ENCODE data around the gene UBE2U.

The UBE2U gene

GRCh38 chr1:64172458-64172983, 30.9 kb upstream of the UBE2U start:
- Histone ChIP-seq H3K9ac (ENCODE audit: low read length in 2 of 2) (no peak overlapping the region), H3K9me3 (ENCODE audit: control insufficient read depth in 2 of 2, low read length in 2 of 2) (no peaks in the 10 kb centered on the region), H3K27me3 (ENCODE audit: control insufficient read depth in 1 of 2, insufficient read depth in 2 of 2, low read length in 2 of 2) (no peaks in the 10 kb centered on the region), H3K4me1 (ENCODE audit: control insufficient read depth, insufficient read depth, low read length) (peaks cover 2% of the 10 kb centered on the region), H3K27ac (ENCODE audit: low read length) (no peak overlapping the region), H3K4me3 (ENCODE audit: low read length in 2 of 2) (no peak overlapping the region), H3K36me3 (ENCODE audit: control insufficient read depth in 2 of 2, insufficient read depth in 2 of 2, low read length in 2 of 2) (peaks cover under 1 to 2% of the 10 kb centered on the region in 2 donors)

DNA sequence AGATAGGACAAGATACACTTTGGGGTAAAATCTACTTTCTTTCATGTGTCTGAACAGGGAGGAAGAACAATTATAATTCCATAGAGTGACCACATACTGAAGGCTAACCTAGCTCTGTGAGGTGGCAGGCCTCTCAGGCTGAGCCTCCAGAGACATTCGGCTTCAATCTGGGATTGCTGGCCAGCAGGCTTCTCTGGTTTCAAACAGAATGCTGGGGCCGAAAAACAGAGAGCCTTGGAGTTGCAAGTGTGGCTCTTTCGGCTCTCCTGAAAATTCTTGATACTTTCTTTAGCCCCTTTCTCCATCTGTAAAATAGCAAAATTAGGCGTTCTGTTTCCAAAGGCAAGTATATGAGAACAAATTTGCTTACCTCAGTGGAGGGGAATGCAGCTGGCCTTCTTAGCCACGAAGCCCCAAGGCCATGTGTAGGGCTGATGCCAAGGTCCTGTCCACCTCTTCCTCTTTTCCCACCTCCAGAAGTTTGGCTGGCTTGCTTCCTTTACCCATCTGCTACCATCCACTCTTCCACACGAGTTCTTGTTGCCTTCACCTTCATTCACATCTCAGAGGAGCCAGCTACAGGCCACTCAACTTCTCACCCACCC, 30.0 kb upstream of the UBE2U start:
- H3K4me1 ChIP-seq (ENCODE audit: control insufficient read depth, insufficient read depth, low read length): peaks cover 2% of the 10 kb centered on the region
- H3K9ac ChIP-seq (ENCODE audit: low read length in 2 of 2): no peak overlapping the region
- H3K9me3 ChIP-seq (ENCODE audit: control insufficient read depth in 2 of 2, low read length in 2 of 2): no peaks in the 10 kb centered on the region
- H3K27me3 ChIP-seq (ENCODE audit: control insufficient read depth in 1 of 2, insufficient read depth in 2 of 2, low read length in 2 of 2): no peaks in the 10 kb centered on the region
- H3K4me3 ChIP-seq (ENCODE audit: low read length in 2 of 2): peak overlapping the region in 1 of 2 donors; percentile 1
- peaks cover 5 to 10% of the 10 kb centered on the region in 2 donors for H3K36me3 ChIP-seq (ENCODE audit: control insufficient read depth in 2 of 2, insufficient read depth in 2 of 2, low read length in 2 of 2)
- H3K27ac ChIP-seq (ENCODE audit: low read length): no peak overlapping the region

GRCh38 chr1:64175639-64176038, 27.8 kb upstream of the UBE2U start:
- no peaks in the 10 kb centered on the region for H3K9me3 ChIP-seq (ENCODE audit: control insufficient read depth in 2 of 2, low read length in 2 of 2)
- H3K27me3 ChIP-seq (ENCODE audit: control insufficient read depth in 1 of 2, insufficient read depth in 2 of 2, low read length in 2 of 2): no peaks in the 10 kb centered on the region
- H3K36me3 ChIP-seq (ENCODE audit: control insufficient read depth in 2 of 2, insufficient read depth in 2 of 2, low read length in 2 of 2): peaks cover 5 to 13% of the 10 kb centered on the region in 2 donors
- no peak overlapping the region for H3K9ac ChIP-seq (ENCODE audit: low read length in 2 of 2)
- H3K4me3 ChIP-seq (ENCODE audit: low read length in 2 of 2): no peak overlapping the region
- H3K27ac ChIP-seq (ENCODE audit: low read length): no peak overlapping the region
- peaks cover 2% of the 10 kb centered on the region for H3K4me1 ChIP-seq (ENCODE audit: control insufficient read depth, insufficient read depth, low read length)

DNA sequence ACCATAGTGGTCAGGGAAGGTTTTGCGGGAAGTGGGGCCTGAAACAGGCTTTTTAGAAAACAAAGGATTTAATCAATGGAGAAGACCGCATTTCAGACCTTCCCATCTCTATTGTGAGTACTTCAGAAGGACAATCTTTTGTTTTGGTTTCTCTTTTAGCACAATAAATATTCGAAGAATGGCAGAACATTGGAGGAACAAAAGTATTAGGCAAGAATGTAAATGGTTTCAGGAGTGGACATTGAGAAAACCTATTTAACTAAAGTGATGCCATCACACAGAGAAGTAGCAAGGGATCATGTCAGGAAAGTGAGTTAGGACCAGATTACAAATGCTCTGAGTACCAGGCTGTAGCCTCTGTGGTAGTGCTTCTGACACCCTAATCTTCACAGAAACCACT, 26.8 kb upstream of the UBE2U start:
- Histone ChIP-seq H3K9me3 (ENCODE audit: control insufficient read depth in 2 of 2, low read length in 2 of 2) (no peaks in the 10 kb centered on the region), H3K9ac (ENCODE audit: low read length in 2 of 2) (no peak overlapping the region), H3K27me3 (ENCODE audit: control insufficient read depth in 1 of 2, insufficient read depth in 2 of 2, low read length in 2 of 2) (no peaks in the 10 kb centered on the region)

DNA sequence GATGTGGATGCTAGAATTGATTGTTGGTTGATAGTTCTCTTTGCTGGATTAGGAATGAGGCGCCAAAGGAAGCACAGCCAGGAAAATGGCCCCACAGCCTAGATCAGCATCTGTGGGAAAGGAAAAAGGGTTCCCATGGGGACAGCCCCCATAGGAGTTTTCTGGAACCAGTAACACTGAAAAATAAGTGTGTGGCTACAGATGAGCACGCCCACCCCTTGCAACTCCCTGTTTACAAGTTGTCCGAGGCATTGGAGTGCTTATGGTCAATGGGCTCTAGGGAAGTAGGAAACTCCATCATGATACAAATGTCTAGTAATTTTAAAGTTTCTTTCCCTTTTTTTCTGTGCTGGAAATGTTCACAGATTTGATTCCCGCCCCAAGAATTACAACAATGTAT, 23.8 kb upstream of the UBE2U start:
- Histone ChIP-seq H3K27ac (ENCODE audit: low read length) (no peak overlapping the region), H3K9me3 (ENCODE audit: control insufficient read depth in 2 of 2, low read length in 2 of 2) (no peaks in the 10 kb centered on the region), H3K4me3 (ENCODE audit: low read length in 2 of 2) (no peak overlapping the region)

More for the DNA sequence above, 26.8 kb upstream of the UBE2U start:
- no peak overlapping the region for H3K4me3 ChIP-seq (ENCODE audit: low read length in 2 of 2)
- no peak overlapping the region for H3K27ac ChIP-seq (ENCODE audit: low read length)
- peaks cover 5 to 13% of the 10 kb centered on the region in 2 donors for H3K36me3 ChIP-seq (ENCODE audit: control insufficient read depth in 2 of 2, insufficient read depth in 2 of 2, low read length in 2 of 2)
- peaks cover 2% of the 10 kb centered on the region for H3K4me1 ChIP-seq (ENCODE audit: control insufficient read depth, insufficient read depth, low read length)

GRCh38 chr1:64182207-64182606, 21.2 kb upstream of the UBE2U start:
- H3K36me3 ChIP-seq (ENCODE audit: control insufficient read depth in 2 of 2, insufficient read depth in 2 of 2, low read length in 2 of 2): peaks cover 5 to 13% of the 10 kb centered on the region in 2 donors
- H3K4me3 ChIP-seq (ENCODE audit: low read length in 2 of 2): no peak overlapping the region
- no peaks in the 10 kb centered on the region for H3K9me3 ChIP-seq (ENCODE audit: control insufficient read depth in 2 of 2, low read length in 2 of 2)
- H3K4me1 ChIP-seq (ENCODE audit: control insufficient read depth, insufficient read depth, low read length): no peaks in the 10 kb centered on the region
- H3K9ac ChIP-seq (ENCODE audit: low read length in 2 of 2): no peak overlapping the region
- H3K27me3 ChIP-seq (ENCODE audit: control insufficient read depth in 1 of 2, insufficient read depth in 2 of 2, low read length in 2 of 2): no peaks in the 10 kb centered on the region
- no peak overlapping the region for H3K27ac ChIP-seq (ENCODE audit: low read length)

More for the DNA sequence above, 23.8 kb upstream of the UBE2U start:
- H3K27me3 ChIP-seq (ENCODE audit: control insufficient read depth in 1 of 2, insufficient read depth in 2 of 2, low read length in 2 of 2): no peaks in the 10 kb centered on the region
- no peak overlapping the region for H3K9ac ChIP-seq (ENCODE audit: low read length in 2 of 2)
- H3K4me1 ChIP-seq (ENCODE audit: control insufficient read depth, insufficient read depth, low read length): no peaks in the 10 kb centered on the region
- peaks cover 5 to 13% of the 10 kb centered on the region in 2 donors for H3K36me3 ChIP-seq (ENCODE audit: control insufficient read depth in 2 of 2, insufficient read depth in 2 of 2, low read length in 2 of 2)

DNA sequence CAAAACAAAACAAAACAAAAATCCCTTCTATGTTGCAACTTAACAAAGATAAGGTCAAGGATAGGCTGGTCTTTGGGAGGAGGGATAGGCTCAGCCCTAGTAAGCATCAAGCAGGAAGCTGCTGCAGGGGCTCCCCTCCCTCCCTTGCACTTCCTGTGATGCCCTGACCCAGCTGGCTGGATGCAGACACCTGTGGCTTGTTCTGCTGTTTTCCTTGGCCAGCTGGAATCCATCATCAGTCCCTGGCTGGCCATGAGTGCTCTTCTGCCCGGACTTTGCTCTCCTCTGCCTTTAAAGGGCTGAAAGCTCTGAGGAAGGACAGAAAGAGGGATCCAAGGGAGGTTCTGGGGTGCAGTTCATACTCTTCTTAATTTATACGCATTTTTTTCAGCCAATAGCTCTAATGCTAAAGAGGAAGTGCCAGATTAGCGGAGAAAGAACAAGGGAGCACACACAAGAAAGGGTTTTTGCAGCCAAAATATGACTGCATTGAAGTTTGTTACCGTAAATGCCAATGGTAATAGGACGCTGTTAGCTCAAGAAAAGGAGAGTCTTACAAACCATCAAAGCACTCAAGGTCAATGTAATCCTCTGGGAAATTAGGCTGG, 19.9 kb upstream of the UBE2U start:
- Histone ChIP-seq H3K36me3 (ENCODE audit: control insufficient read depth in 2 of 2, insufficient read depth in 2 of 2, low read length in 2 of 2) (peaks cover 0 to 3% of the 10 kb centered on the region in 2 donors), H3K4me1 (ENCODE audit: control insufficient read depth, insufficient read depth, low read length) (no peaks in the 10 kb centered on the region), H3K27ac (ENCODE audit: low read length) (no peak overlapping the region), H3K9me3 (ENCODE audit: control insufficient read depth in 2 of 2, low read length in 2 of 2) (no peaks in the 10 kb centered on the region), H3K4me3 (ENCODE audit: low read length in 2 of 2) (no peak overlapping the region), H3K9ac (ENCODE audit: low read length in 2 of 2) (no peak overlapping the region), H3K27me3 (ENCODE audit: control insufficient read depth in 1 of 2, insufficient read depth in 2 of 2, low read length in 2 of 2) (peaks cover 0 to 2% of the 10 kb centered on the region in 2 donors)

GRCh38 chr1:64184003-64184440, 19.4 kb upstream of the UBE2U start:
- H3K27me3 ChIP-seq (ENCODE audit: control insufficient read depth in 1 of 2, insufficient read depth in 2 of 2, low read length in 2 of 2): peaks cover 0 to 2% of the 10 kb centered on the region in 2 donors
- no peaks in the 10 kb centered on the region for H3K9me3 ChIP-seq (ENCODE audit: control insufficient read depth in 2 of 2, low read length in 2 of 2)
- no peak overlapping the region for H3K9ac ChIP-seq (ENCODE audit: low read length in 2 of 2)
- no peak overlapping the region for H3K4me3 ChIP-seq (ENCODE audit: low read length in 2 of 2)
- no peaks in the 10 kb centered on the region for H3K36me3 ChIP-seq (ENCODE audit: control insufficient read depth in 2 of 2, insufficient read depth in 2 of 2, low read length in 2 of 2)
- H3K27ac ChIP-seq (ENCODE audit: low read length): no peak overlapping the region
- H3K4me1 ChIP-seq (ENCODE audit: control insufficient read depth, insufficient read depth, low read length): no peaks in the 10 kb centered on the region

GRCh38 chr1:64186138-64186897, 17.1 kb upstream of the UBE2U start:
- Histone ChIP-seq H3K9me3 (ENCODE audit: control insufficient read depth in 2 of 2, low read length in 2 of 2) (no peaks in the 10 kb centered on the region), H3K36me3 (ENCODE audit: control insufficient read depth in 2 of 2, insufficient read depth in 2 of 2, low read length in 2 of 2) (no peaks in the 10 kb centered on the region), H3K4me1 (ENCODE audit: control insufficient read depth, insufficient read depth, low read length) (no peaks in the 10 kb centered on the region), H3K27ac (ENCODE audit: low read length) (no peak overlapping the region), H3K9ac (ENCODE audit: low read length in 2 of 2) (no peak overlapping the region), H3K4me3 (ENCODE audit: low read length in 2 of 2) (no peak overlapping the region), H3K27me3 (ENCODE audit: control insufficient read depth in 1 of 2, insufficient read depth in 2 of 2, low read length in 2 of 2) (peaks cover 0 to 2% of the 10 kb centered on the region in 2 donors)

- H3K9ac ChIP-seq (ENCODE audit: low read length in 2 of 2): no peak overlapping the region
- no peaks in the 10 kb centered on the region for H3K4me1 ChIP-seq (ENCODE audit: control insufficient read depth, insufficient read depth, low read length)
- no peaks in the 10 kb centered on the region for H3K9me3 ChIP-seq (ENCODE audit: control insufficient read depth in 2 of 2, low read length in 2 of 2)
- no peak overlapping the region for H3K4me3 ChIP-seq (ENCODE audit: low read length in 2 of 2)
- peaks cover 0 to 2% of the 10 kb centered on the region in 2 donors for H3K27me3 ChIP-seq (ENCODE audit: control insufficient read depth in 1 of 2, insufficient read depth in 2 of 2, low read length in 2 of 2)
- no peak overlapping the region for H3K27ac ChIP-seq (ENCODE audit: low read length)
- no peaks in the 10 kb centered on the region for H3K36me3 ChIP-seq (ENCODE audit: control insufficient read depth in 2 of 2, insufficient read depth in 2 of 2, low read length in 2 of 2)
Observed at GRCh38 chr1:64186898-64187280, 16.5 kb upstream of the UBE2U start.
